Cardiac muscle cell (in vitro differentiated cells and primary cell): ENCODE data around the gene UGT1A8. TPM values are rescaled to one million over a fixed set of nuclear protein-coding genes. Genes with fewer than 3 reads are reported as not detected.
"Not testable (repeated sequence)": the region's sequence is repeated elsewhere in the genome, so short reads cannot be mapped to it uniquely, and the experiment has no call there.

Experiments used
- DNase-seq, 2 donors: peaks; one replicate each; pipeline versions ENCODE4 v3.0.0 to v3.0.0-alpha.2; 2010 to 2017; ENCODE audit warnings: low read depth in 1 of 2, low spot score in 1 of 2
- H3K27ac ChIP-seq: fragments of 200-600 bp; sonication (generic); 2 replicates; pipeline ENCODE4 v1.5.1; 2016
- H3K27me3 ChIP-seq: fragments of 200-600 bp; sonication (generic); 2 replicates; pipeline ENCODE4 v1.6.0; 2016; ENCODE audit warnings: control low read depth
- H3K36me3 ChIP-seq: fragments of 200-600 bp; sonication (generic); 2 replicates; pipeline ENCODE4 v1.5.1; 2016; ENCODE audit warnings: control low read depth
- H3K4me1 ChIP-seq: fragments of 200-600 bp; sonication (generic); 2 replicates; pipeline ENCODE4 v1.8.1; 2017; ENCODE audit warnings: low read depth, mild to moderate bottlenecking, mixed run types
- H3K4me3 ChIP-seq: fragments of 200-600 bp; sonication (generic); 2 replicates; pipeline ENCODE4 v1.5.1; 2016; ENCODE audit warnings: mild to moderate bottlenecking
- H3K9me3 ChIP-seq: fragments of 200-600 bp; sonication (generic); 2 replicates; pipeline ENCODE4 v1.5.1; 2017; ENCODE audit warnings: low read depth, mild to moderate bottlenecking, control low read depth
- polyA plus RNA-seq: library from polyadenylated mRNA; unstranded; fragments of >200 nt; fragmentation: Nextera tagmentation; extraction: Ambion mirVana; gene quantifications from 2 replicates; pipeline ENCODE4 v1.2.1, GENCODE V29; 2016
- total RNA-seq: library from RNA; depleted of rRNA; stranded (reverse); fragments of >200 nt; gene quantifications from 2 replicates; pipeline ENCODE4 v1.2.3, GENCODE V29; 2016
- TF ChIP-seq, protein P1 (sequence below): IDR thresholded peaks from 2 replicates; pipeline ENCODE4 v1.5.1; 2012; ENCODE audit warnings: low read depth, mild to moderate bottlenecking, low read length

Gene UGT1A8
- total and polyA plus RNA-seq, 2 experiments from 2014 or later = not detected

DNA sequence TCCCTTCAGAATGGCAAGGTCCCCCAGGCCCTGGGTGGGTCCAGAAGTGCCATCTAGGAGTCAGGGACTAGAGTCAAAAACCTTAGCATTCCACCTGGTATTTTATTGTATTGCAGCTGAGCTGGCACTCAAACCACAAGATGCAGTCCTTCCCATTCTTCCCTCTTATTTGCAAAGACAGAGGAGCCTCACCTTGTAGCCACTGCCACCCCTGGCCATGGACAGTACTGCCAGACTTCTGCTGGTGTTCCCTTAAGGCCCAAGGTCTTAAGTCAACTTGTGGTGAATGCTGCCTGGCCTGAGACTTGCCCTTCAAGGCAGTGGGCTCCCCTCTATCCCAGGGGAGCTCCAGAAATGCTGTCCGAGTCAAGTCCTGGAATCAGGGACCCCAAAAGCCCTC is 25.7 kb downstream of the UGT1A8 start:
- no peaks in the 10 kb centered on the region for H3K9me3 ChIP-seq
- no peak overlapping the region for H3K27ac ChIP-seq
- H3K4me1 ChIP-seq = no peaks in the 10 kb centered on the region
- no peaks in the 10 kb centered on the region for H3K27me3 ChIP-seq
- TF ChIP-seq, protein P1, sequence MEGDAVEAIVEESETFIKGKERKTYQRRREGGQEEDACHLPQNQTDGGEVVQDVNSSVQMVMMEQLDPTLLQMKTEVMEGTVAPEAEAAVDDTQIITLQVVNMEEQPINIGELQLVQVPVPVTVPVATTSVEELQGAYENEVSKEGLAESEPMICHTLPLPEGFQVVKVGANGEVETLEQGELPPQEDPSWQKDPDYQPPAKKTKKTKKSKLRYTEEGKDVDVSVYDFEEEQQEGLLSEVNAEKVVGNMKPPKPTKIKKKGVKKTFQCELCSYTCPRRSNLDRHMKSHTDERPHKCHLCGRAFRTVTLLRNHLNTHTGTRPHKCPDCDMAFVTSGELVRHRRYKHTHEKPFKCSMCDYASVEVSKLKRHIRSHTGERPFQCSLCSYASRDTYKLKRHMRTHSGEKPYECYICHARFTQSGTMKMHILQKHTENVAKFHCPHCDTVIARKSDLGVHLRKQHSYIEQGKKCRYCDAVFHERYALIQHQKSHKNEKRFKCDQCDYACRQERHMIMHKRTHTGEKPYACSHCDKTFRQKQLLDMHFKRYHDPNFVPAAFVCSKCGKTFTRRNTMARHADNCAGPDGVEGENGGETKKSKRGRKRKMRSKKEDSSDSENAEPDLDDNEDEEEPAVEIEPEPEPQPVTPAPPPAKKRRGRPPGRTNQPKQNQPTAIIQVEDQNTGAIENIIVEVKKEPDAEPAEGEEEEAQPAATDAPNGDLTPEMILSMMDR = peak; percentile 17
- no peak overlapping the region for H3K4me3 ChIP-seq
- peak in 1 of 2 donors; percentile 16 for DNase-seq
- no peaks in the 10 kb centered on the region for H3K36me3 ChIP-seq

DNA sequence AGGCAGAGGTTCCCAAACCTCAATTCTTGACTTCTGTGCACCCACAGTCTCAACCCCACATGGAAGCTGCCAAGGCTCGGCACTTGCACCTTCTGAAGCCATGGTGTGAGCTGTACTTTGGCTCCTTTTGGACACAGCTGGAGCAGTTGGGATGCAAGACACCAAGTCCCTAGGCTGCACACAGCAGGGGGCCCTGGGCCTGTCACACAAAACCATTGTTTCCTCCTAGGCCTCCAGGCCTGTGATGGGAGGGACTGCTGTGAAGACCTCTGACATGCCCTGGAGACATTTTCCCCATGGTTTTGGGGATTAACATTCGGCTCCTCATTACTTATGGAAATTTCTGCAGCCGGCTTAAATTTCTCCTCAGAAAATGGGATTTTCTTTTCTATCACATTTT is 28.6 kb downstream of the UGT1A8 start:
- H3K27me3 ChIP-seq, H3K27ac ChIP-seq, H3K4me1 ChIP-seq, H3K36me3 ChIP-seq, H3K9me3 ChIP-seq, H3K4me3 ChIP-seq, DNase-seq: not testable (repeated sequence)

DNA sequence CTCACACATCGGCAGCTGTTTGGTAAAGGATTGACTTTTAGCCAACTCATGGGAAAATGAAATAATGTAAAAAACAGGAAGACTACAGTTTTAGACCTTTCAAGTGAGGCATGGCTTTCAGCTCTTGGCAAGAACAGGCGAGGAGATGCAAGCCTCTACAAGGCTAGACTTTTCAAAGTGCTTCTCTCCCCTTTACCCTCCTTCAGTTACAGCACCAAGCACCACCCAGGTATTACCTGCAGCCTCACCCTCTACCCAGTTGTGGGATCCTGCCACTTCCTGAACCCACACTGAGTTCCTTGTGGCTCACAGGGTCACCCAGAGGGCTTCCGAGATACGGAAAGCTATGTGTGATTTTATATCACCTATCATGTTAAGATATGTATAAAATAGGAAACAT is 33.5 kb downstream of the UGT1A8 start:
- no peaks in the 10 kb centered on the region for H3K9me3 ChIP-seq
- TF ChIP-seq, protein P1 = no peak
- H3K4me3 ChIP-seq = no peak overlapping the region
- no peaks in the 10 kb centered on the region for H3K4me1 ChIP-seq
- no peaks in the 10 kb centered on the region for H3K27me3 ChIP-seq
- H3K36me3 ChIP-seq = no peaks in the 10 kb centered on the region
- DNase-seq = no peak
- no peak overlapping the region for H3K27ac ChIP-seq

DNA sequence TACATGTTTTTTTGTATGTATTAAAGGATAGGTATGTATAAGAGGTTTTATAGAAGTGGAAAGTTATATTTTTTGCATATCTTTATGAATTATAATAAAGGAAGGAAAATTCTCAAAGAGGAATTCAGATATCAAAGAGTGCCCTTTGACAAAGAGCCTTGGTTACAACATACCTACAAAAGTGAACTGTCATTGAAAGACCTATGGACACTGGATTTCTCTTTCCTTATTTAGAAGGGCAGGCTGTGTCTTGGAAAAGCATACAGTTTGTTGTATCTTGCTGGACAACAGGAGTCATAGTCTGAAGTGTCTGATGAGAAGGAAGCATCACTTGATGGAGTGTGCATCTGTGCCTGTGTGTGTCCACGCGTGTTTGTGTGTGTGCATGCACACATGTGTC is 34.0 kb downstream of the UGT1A8 start:
- Histone ChIP-seq H3K4me1 (no peaks in the 10 kb centered on the region), H3K27me3 (no peaks in the 10 kb centered on the region), H3K4me3 (no peak overlapping the region), H3K9me3 (no peaks in the 10 kb centered on the region), H3K27ac (no peak overlapping the region), H3K36me3 (no peaks in the 10 kb centered on the region)
- DNase-seq = no peak
- TF ChIP-seq, protein P1 = no peak

DNA sequence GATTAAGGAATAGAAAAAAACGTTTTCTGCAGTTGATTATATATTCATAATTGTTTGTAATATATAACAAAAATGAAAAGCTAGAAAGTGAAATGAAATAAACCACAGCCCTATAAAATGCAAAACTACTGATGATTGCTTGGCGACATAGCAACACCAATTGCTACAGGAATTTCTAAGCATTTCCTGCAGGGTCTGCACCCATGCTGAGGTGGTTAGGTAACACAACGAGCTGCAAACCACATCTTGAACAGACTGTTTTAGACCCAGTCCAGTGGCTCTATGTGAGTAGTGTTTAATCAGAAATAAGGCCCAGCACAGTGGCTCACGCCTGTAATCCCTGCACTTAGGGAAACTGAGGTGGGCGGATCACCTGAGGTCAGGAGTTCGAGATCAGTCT is 37.1 kb downstream of the UGT1A8 start:
- DNase-seq = no peak

DNA sequence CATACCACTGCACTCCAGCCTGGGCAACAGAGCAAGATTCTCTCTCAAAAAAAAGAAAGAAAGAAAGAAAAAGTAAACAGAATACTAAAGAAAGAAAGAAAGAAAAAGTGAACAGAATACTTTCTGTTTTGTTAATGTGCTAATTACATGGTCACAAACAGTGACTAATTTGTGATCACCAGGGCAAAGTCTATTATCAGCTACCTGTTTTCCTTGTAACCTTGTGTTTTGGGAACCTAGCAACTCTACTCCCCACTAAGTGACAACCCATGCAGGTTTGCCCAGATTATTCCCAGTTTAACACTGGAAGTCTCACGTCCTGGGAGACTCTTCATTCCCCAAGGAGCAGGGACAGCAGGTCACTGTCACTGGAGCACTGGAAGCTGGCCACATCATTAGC is 37.6 kb downstream of the UGT1A8 start:
- Histone ChIP-seq H3K9me3 (no peaks in the 10 kb centered on the region), H3K27me3 (no peaks in the 10 kb centered on the region), H3K36me3 (no peaks in the 10 kb centered on the region), H3K27ac (no peak overlapping the region), H3K4me1 (no peaks in the 10 kb centered on the region), H3K4me3 (no peak overlapping the region)
- TF ChIP-seq, protein P1 = no peak
- no peak for DNase-seq

More for the DNA sequence above, 37.1 kb downstream of the UGT1A8 start:
- TF ChIP-seq, protein P1 = no peak
- H3K36me3 ChIP-seq = no peaks in the 10 kb centered on the region
- H3K27ac ChIP-seq = no peak overlapping the region
- H3K4me3 ChIP-seq = no peak overlapping the region
- H3K27me3 ChIP-seq = no peaks in the 10 kb centered on the region
- H3K4me1 ChIP-seq = no peaks in the 10 kb centered on the region
- H3K9me3 ChIP-seq = no peaks in the 10 kb centered on the region

DNA sequence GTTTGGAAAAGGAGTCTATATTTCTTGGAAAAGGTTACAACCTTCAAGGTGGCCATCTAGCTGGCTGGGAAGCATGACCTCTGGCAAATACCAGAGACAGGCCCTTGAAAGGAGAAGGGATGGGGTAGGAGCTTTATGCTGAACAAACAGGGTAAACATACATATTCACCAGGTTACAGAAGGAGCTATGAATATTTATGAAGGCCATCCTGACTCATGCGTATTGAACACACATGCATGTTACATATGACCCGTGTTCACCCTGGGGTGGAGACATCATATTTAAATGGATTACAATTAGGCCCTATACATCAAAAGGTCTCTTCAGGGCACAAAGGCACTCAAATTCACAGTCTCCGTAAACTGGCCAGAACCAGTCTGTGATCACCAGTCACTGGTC is 38.5 kb downstream of the UGT1A8 start:
- not testable (repeated sequence) for H3K27me3 ChIP-seq, H3K9me3 ChIP-seq, DNase-seq, H3K4me3 ChIP-seq, H3K27ac ChIP-seq, H3K4me1 ChIP-seq, H3K36me3 ChIP-seq
